ENCODE measurements around the gene IL17REL. TPM values are rescaled to one million over a fixed set of nuclear protein-coding genes. Genes with fewer than 3 reads are reported as not detected.
A peak's percentile ranks its signal among the peaks of the same experiment; 100 is the strongest.

IL17REL gene
- total RNA-seq, 1 donor from 2014 or later: not detected

- Histone ChIP-seq H3K36me3 (peaks cover 0 to 23% of the 10 kb centered on the region in 2 donors), H3K4me1 (peaks cover 37% of the 10 kb centered on the region), H3K4me3 (peak overlapping the region; percentile 76 to 100), H3K9me3 (no peaks in the 10 kb centered on the region), H3K27ac (peak overlapping the region; percentile 89), H3K27me3 (no peaks in the 10 kb centered on the region)
- no peak for DNase-seq (ENCODE audit: extremely low spot score in 2 of 2)
- intact Hi-C loops (cut with DNase I): no loop called here
- TF ChIP-seq POLR2A (IDR thresholded peaks at IDR 0.05) (no peak), POLR2AphosphoS5 (IDR thresholded peaks at IDR 0.05; ENCODE audit: insufficient read depth in 1 of 2, low read depth in 1 of 2) (no peak), CTCF (IDR thresholded peaks at IDR 0.05) (no peak)
Measured at GRCh38 chr22:49958931-49959781, 53.4 kb downstream of the IL17REL start.

- Histone ChIP-seq H3K27me3 (no peaks in the 10 kb centered on the region), H3K27ac (no peak overlapping the region), H3K4me3 (no peak overlapping the region), H3K9me3 (no peaks in the 10 kb centered on the region), H3K4me1 (peaks cover 31% of the 10 kb centered on the region), H3K36me3 (peaks cover 0 to 16% of the 10 kb centered on the region in 2 donors)
- DNase-seq (ENCODE audit: extremely low spot score in 2 of 2): no peak
- TF ChIP-seq POLR2AphosphoS5 (IDR thresholded peaks at IDR 0.05; ENCODE audit: insufficient read depth in 1 of 2, low read depth in 1 of 2) (no peak), POLR2A (IDR thresholded peaks at IDR 0.05) (no peak), CTCF (IDR thresholded peaks at IDR 0.05) (no peak)
- intact Hi-C loops (cut with DNase I): no loop called here
Measured at GRCh38 chr22:49958366-49958921, 54.1 kb downstream of the IL17REL start.

- no peak overlapping the region for H3K27ac ChIP-seq
- H3K27me3 ChIP-seq: no peaks in the 10 kb centered on the region
- intact Hi-C loops (cut with DNase I): no loop called here
- H3K4me3 ChIP-seq: no peak overlapping the region
- H3K4me1 ChIP-seq: peaks cover 31% of the 10 kb centered on the region
- H3K9me3 ChIP-seq: no peaks in the 10 kb centered on the region
- TF ChIP-seq POLR2A (IDR thresholded peaks at IDR 0.05): no peak
- no peak for TF ChIP-seq POLR2AphosphoS5 (IDR thresholded peaks at IDR 0.05; ENCODE audit: insufficient read depth in 1 of 2, low read depth in 1 of 2)
- TF ChIP-seq CTCF (IDR thresholded peaks at IDR 0.05): no peak
- no peak for DNase-seq (ENCODE audit: extremely low spot score in 2 of 2)
- H3K36me3 ChIP-seq: peaks cover 0 to 10% of the 10 kb centered on the region in 2 donors
Measured at GRCh38 chr22:49957826-49958365, 54.7 kb downstream of the IL17REL start.

- Histone ChIP-seq H3K4me1 (peaks cover 33% of the 10 kb centered on the region), H3K9me3 (no peaks in the 10 kb centered on the region), H3K36me3 (peaks cover 0 to 6% of the 10 kb centered on the region in 2 donors), H3K4me3 (no peak overlapping the region), H3K27ac (no peak overlapping the region), H3K27me3 (no peaks in the 10 kb centered on the region)
- DNase-seq (ENCODE audit: extremely low spot score in 2 of 2): no peak
- TF ChIP-seq CTCF (IDR thresholded peaks at IDR 0.05) (no peak), POLR2AphosphoS5 (IDR thresholded peaks at IDR 0.05; ENCODE audit: insufficient read depth in 1 of 2, low read depth in 1 of 2) (no peak)
- intact Hi-C loops (cut with DNase I): no loop called here
Measured at GRCh38 chr22:49956914-49957825, 55.4 kb downstream of the IL17REL start.
